Lung (tissue), 12 donors: ENCODE results near the gene OPCML. TPM values are rescaled to one million over a fixed set of nuclear protein-coding genes. Genes with fewer than 3 reads are reported as not detected.

Experiments
- ATAC-seq: fragments of 200-7000 bp; cut with Tn5 transposase; one replicate; pipeline ENCODE4 v1.9.1; 2020; ENCODE audit warnings: moderate number of reproducible peaks; ENCODE audit not compliant: insufficient read depth, low FRiP score
- DNase-seq, 3 donors: peaks; one replicate each; pipeline ENCODE4 v3.0.0-alpha.2; 2013 to 2017
- H3K27ac ChIP-seq, 2 donors: one replicate each; pipeline ENCODE4 v1.5.1; 2013; ENCODE audit warnings: mild to moderate bottlenecking in 2 of 2, moderate library complexity in 2 of 2, control low read depth in 1 of 2, inconsistent platforms in 1 of 2, low read depth in 1 of 2, low read length in 1 of 2
- H3K27me3 ChIP-seq, 3 donors: one replicate each; pipeline ENCODE4 v1.5.1; 2013; ENCODE audit warnings: low read length in 2 of 3; ENCODE audit not compliant: control insufficient read depth in 3 of 3, insufficient read depth in 3 of 3
- H3K36me3 ChIP-seq, 4 donors: one replicate each; pipeline ENCODE4 v1.5.1; 2013; ENCODE audit warnings: low read length in 4 of 4, mild to moderate bottlenecking in 1 of 4, moderate library complexity in 1 of 4; ENCODE audit not compliant: control insufficient read depth in 4 of 4, insufficient read depth in 4 of 4
- H3K4me1 ChIP-seq, 5 donors: one replicate each; pipeline ENCODE4 v1.5.1; 2013; ENCODE audit warnings: low read length in 5 of 5, mild to moderate bottlenecking in 2 of 5, moderate library complexity in 1 of 5; ENCODE audit not compliant: control insufficient read depth in 5 of 5, insufficient read depth in 5 of 5
- H3K4me3 ChIP-seq: one replicate; pipeline ENCODE4 v1.5.1; 2013; ENCODE audit warnings: mild to moderate bottlenecking, control low read depth, moderate library complexity
- H3K9ac ChIP-seq, 2 donors: one replicate each; pipeline ENCODE4 v1.5.1; 2013; ENCODE audit warnings: low read length in 2 of 2, control low read depth in 1 of 2; ENCODE audit not compliant: insufficient read depth in 1 of 2
- H3K9me3 ChIP-seq, 4 donors: one replicate each; pipeline ENCODE4 v1.5.1; 2013; ENCODE audit warnings: low read length in 3 of 4, mild to moderate bottlenecking in 1 of 4, moderate library complexity in 1 of 4; ENCODE audit not compliant: control insufficient read depth in 4 of 4, insufficient read depth in 3 of 4
- WGBS, 2 donors: extraction: QIAGEN DNeasy Blood & Tissue Kit; methylation state at CpG; one replicate each; pipeline ENCODE4 v1.1.7; 2013; 5-methylcytosine and 5-hydroxymethylcytosine counted together
- polyA plus RNA-seq, 2 donors: library from polyadenylated mRNA; stranded (reverse); fragments of 200-250 nt; gene quantifications; one replicate each; pipeline ENCODE4 v1.2.1, GENCODE V29; 2013
- total RNA-seq, 2 donors: library from RNA; depleted of rRNA in 1 of 2; stranded (reverse); fragments of >200 nt in 1 of 2; gene quantifications; one replicate each; pipeline ENCODE4 v1.2.1, GENCODE V29; 2014 to 2021
- TF ChIP-seq, protein P1 (sequence below): IDR thresholded peaks from 2 replicates; pipeline ENCODE4 v1.5.1; 2012; ENCODE audit warnings: mild to moderate bottlenecking; ENCODE audit errors: control extremely low read depth, extremely low read depth
- donor health status: control.
- donor health status: control.
- donor health status: Bipolar disorder and iron deficiency.
- donor health status: healthy.
- donor health status: DM: yes; HTN: yes; CAD: no.

Gene OPCML
- total and polyA plus RNA-seq, 4 donors: 0.49 to 0.74 TPM; not detected in 2

DNA sequence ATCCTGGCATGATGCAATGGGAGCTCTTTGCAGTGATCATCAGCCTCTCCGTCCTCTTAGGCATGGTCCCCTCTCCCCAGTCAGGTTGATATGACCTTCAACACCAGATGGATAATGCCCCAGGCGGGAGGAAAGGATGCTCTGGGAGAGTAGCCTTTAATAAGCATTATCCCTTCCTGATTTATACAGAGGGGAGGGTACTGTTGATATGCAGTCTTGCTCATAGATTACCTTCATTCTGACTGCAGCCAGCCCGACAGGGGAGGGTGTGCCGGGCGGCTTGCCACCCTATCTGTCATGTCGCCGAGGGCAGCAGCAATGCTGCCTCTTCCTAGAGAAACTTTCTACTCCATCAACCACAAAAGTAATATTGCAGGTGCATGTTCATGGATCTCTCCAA is 497.4 kb downstream of the OPCML start:
- Histone ChIP-seq H3K27ac (no peak overlapping the region), H3K27me3 (peaks cover 0 to 2% (median 0%) of the 10 kb centered on the region in 3 donors), H3K4me3 (no peak overlapping the region), H3K9ac (no peak overlapping the region), H3K36me3 (no peaks in the 10 kb centered on the region), H3K9me3 (no peaks in the 10 kb centered on the region), H3K4me1 (no peaks in the 10 kb centered on the region)
- DNase-seq (no peak), ATAC-seq (no peak)
- TF ChIP-seq, protein P1, sequence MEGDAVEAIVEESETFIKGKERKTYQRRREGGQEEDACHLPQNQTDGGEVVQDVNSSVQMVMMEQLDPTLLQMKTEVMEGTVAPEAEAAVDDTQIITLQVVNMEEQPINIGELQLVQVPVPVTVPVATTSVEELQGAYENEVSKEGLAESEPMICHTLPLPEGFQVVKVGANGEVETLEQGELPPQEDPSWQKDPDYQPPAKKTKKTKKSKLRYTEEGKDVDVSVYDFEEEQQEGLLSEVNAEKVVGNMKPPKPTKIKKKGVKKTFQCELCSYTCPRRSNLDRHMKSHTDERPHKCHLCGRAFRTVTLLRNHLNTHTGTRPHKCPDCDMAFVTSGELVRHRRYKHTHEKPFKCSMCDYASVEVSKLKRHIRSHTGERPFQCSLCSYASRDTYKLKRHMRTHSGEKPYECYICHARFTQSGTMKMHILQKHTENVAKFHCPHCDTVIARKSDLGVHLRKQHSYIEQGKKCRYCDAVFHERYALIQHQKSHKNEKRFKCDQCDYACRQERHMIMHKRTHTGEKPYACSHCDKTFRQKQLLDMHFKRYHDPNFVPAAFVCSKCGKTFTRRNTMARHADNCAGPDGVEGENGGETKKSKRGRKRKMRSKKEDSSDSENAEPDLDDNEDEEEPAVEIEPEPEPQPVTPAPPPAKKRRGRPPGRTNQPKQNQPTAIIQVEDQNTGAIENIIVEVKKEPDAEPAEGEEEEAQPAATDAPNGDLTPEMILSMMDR: no peak
- WGBS, 2 donors: 73% methylated on average over 7 of the region's 7 CpGs

DNA sequence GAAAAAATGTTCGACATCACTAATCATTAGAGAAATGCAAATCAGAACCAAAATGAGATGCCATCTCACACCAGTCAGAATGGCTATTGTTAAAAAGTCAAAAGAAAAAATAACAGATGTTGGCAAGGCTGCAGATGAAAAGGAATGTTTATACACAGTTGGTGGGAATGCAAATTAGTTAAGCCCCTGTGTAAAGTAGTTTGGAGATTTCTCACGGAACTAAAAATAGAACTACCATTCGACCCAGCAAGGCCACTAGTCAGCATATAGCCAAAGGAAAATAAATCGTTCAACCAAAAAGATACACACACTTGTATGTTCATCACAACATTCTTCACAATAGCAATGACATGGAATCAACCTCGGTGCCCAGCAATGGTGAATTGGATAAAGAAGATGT is 503.2 kb downstream of the OPCML start:
- Histone ChIP-seq H3K4me1 (no peaks in the 10 kb centered on the region), H3K27me3 (peaks cover 0 to 4% (median 0%) of the 10 kb centered on the region in 3 donors), H3K9ac (no peak overlapping the region), H3K4me3 (no peak overlapping the region), H3K9me3 (peaks cover 0 to 3% (median 0%) of the 10 kb centered on the region in 4 donors), H3K27ac (no peak overlapping the region), H3K36me3 (no peaks in the 10 kb centered on the region)
- TF ChIP-seq, protein P1: no peak
- ATAC-seq (no peak), DNase-seq (no peak)
- WGBS, 2 donors: 65 to 69% methylated on average over 5 of the region's 5 CpGs

DNA sequence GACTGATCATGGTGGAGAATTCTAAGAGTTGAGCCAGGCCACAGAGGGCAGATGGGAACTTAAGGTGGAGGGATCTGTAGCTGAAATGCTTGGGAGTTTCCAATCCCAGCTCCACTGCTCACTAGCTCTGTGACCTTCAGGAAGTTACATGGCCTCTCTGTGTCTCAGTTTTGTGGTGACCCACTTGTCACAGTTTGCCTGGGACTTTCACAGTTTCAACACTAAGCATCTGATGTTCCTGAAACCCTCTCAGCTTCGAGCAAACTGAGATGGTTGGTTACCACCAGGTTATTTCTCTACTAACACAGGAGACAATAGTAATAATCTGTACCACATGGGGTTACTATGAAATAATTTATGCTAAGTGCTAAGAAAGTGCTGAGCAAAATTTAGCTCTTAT is 505.3 kb downstream of the OPCML start:
- 83 to 96% methylated on average over 1 of the region's 1 CpG for WGBS, 2 donors
- no peak overlapping the region for H3K4me3 ChIP-seq
- ATAC-seq (no peak), DNase-seq (no peak)
- H3K36me3 ChIP-seq: no peaks in the 10 kb centered on the region
- H3K4me1 ChIP-seq: no peaks in the 10 kb centered on the region
- peaks cover 0 to 4% (median 0%) of the 10 kb centered on the region in 3 donors for H3K27me3 ChIP-seq
- TF ChIP-seq, protein P1: no peak
- H3K9me3 ChIP-seq: peaks cover 0 to 3% (median 0%) of the 10 kb centered on the region in 4 donors
- H3K9ac ChIP-seq: no peak overlapping the region
- no peak overlapping the region for H3K27ac ChIP-seq

DNA sequence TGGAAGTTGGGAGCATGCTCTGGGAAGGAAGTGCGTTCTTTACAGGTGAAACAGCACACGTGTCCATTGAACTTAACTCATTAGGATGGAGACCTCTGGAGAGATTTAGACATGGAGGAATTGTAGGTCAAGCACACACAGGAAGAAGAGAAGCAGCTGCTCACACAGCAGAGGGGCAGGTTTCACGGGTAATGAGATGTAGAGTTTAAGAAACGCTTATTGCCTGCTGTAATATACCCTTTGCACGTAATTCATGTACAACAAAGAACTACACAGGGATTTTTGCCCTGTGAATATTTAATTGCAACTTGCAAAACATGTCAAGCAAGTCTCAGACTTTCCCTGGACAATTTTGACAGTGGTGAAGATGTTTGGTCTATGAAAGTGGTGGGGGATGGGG is 508.0 kb downstream of the OPCML start:
- Histone ChIP-seq H3K9ac (no peak overlapping the region), H3K9me3 (peaks cover 0 to 3% (median 0%) of the 10 kb centered on the region in 4 donors), H3K27me3 (peaks cover 0 to 5% (median 4%) of the 10 kb centered on the region in 3 donors), H3K36me3 (no peaks in the 10 kb centered on the region), H3K27ac (no peak overlapping the region), H3K4me1 (no peaks in the 10 kb centered on the region), H3K4me3 (no peak overlapping the region)
- TF ChIP-seq, protein P1: no peak
- peak in 1 of 3 donors; percentile 17 for DNase-seq
- ATAC-seq: no peak
- WGBS, 2 donors: 66 to 71% methylated on average over 5 of the region's 5 CpGs
